AG10803 (cell line): ENCODE results near the gene NPR1.
A peak's percentile ranks its signal among the peaks of the same experiment; 100 is the strongest.

Experiments used
- DNase-seq: peaks from one replicate; pipeline ENCODE4 v3.0.0; 2010; ENCODE audit warnings: low read depth
- H3K4me3 ChIP-seq: 2 replicates; pipeline ENCODE4 v1.5.1; 2011; ENCODE audit warnings: mild to moderate bottlenecking, low read length, control low read depth
- CTCF ChIP-seq: conservative IDR thresholded peaks from 2 replicates; pipeline ENCODE4 v1.5.1; 2011; ENCODE audit warnings: mild to moderate bottlenecking, low read length, control low read depth, inconsistent platforms

NPR1 gene

DNA sequence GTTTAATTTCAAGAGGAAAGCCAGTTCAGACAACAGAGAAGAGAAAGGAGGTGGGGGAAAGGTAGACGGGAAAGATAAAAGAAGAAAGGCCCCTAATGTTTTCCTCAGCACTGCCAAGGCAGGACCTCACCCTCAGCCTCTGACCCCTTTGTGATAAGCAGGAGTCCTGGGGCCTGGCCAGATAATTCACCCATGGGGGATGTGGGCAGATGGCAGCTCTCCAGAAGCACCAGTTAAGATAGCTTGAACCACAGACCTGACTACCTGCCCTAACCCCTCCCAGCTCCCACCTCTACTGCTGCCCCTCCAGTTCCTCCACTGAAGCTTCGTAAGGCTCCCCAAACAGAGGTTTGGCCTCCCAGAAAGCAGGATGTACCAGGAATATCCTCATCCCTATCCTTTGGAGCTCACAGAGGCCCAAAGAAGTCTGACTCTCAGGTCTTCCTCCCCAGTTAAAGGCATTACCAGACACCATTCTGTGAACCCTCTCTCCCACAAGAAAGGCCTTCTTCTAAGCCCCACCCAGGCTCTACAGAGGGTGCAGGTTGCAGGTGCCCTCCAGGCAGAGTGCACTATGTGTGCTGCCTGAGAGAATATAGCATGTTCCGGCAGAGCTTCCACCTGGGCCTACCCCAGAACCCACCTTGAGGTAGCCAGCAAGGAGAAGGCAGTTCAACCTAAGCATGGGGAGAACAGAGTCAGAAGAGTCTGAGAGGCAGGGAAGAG is 29.2 kb upstream of the NPR1 start:
- DNase-seq: no peak
- TF ChIP-seq CTCF: no peak
- no peak overlapping the region for H3K4me3 ChIP-seq

GRCh38 chr1:153649863-153650235 is 28.6 kb upstream of the NPR1 start:
- TF ChIP-seq CTCF: no peak
- DNase-seq: no peak
- H3K4me3 ChIP-seq: no peak overlapping the region

- no peak overlapping the region for H3K4me3 ChIP-seq
- TF ChIP-seq CTCF: no peak
- no peak for DNase-seq
These were observed 26.7 kb upstream of the NPR1 start for GRCh38 chr1:153651771-153652170.

DNA sequence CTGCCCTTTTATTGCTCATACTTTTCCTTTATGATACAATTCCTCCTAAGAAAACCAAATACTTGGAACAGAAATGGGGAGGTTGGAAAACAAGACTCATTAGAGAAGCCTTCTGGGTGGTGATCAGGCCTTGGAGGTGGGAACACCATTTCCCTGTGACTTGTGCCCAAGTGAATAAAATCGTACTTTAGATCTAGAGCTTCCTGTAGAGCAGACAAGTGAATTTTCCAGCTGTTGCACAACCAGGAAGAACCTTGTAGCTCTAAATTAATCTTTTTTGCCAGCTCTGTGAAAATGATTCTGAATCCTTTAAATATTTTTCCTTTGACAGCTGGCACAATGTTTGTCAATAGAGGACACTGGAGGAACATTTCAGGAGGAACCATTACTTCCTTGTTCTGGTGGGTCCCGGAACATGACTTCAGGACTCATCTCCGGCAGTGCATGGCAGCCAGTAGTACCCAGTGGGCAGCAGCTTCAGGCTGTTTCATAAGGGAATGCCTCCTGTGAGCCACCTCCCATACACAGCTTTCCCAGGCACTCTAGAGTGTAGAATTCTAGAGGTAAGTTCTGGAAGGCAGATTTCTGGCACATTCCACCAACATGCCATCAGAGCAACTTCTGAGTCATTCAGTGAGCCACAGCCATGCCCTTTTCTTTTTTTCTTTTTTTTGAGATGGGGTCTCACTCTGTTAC is 25.5 kb upstream of the NPR1 start:
- DNase-seq: peak; percentile 63
- TF ChIP-seq CTCF: no peak
- no peak overlapping the region for H3K4me3 ChIP-seq

DNA sequence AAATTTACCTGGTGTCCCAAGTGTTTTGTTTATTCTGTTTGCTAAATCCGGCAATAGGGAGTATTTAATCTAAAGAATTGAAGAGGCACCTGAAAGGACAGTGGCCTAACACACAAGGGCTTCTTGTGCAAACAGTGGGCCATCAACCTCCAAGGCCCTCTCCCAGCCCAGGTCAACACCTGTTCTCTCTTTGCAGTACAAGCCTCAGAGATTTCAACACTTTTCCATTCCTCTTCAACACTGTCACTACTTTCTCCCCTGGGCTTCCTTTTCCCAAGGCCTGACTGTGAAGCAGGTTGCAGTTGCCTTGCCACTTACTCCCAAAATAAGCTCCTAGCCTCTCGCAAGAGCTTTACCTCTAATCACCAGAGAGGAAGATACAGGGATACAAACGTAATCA is 23.2 kb upstream of the NPR1 start:
- no peak for TF ChIP-seq CTCF
- no peak overlapping the region for H3K4me3 ChIP-seq
- DNase-seq: no peak

- H3K4me3 ChIP-seq: peak within 1 kb of the TSS; percentile 89
- no peak; the same call in 1 of the 2 replicates for TF ChIP-seq CTCF
- peak; percentile 85 for DNase-seq
These were observed 19.9 kb upstream of the NPR1 start, which contains the start of gene SNAPIN for GRCh38 chr1:153658400-153659174. Gene SNAPIN (plus strand): TSS chr1:153658703. CDS start chr1:153658744, 41 bp downstream.
